Peyer's patch (tissue), 4 donors: Measurements from ENCODE around the gene B9D1. TPM values are rescaled to one million over a fixed set of nuclear protein-coding genes. Genes with fewer than 3 reads are reported as not detected.

Source experiments
- DNase-seq, 3 donors: peaks; one replicate each; pipeline ENCODE4 v3.0.0-alpha.2; 2017 to 2019
- H3K27ac ChIP-seq, 4 donors: fragments of 200-600 bp; sonication (generic); one replicate each; pipeline ENCODE4 v1.5.1; 2016 to 2019
- H3K27me3 ChIP-seq, 2 donors: fragments of 200-600 bp; sonication (generic); one replicate each; pipeline ENCODE4 v1.5.1; 2019
- H3K36me3 ChIP-seq, 3 donors: fragments of 200-600 bp; sonication (generic); one replicate each; pipeline ENCODE4 v1.5.1; 2016 to 2019
- H3K4me1 ChIP-seq, 4 donors: fragments of 200-600 bp; sonication (generic); one replicate each; pipeline ENCODE4 v1.5.1; 2016 to 2019
- H3K4me3 ChIP-seq, 4 donors: fragments of 200-600 bp; sonication (generic); 1 replicate in 3 of 4; 2 replicates in 1 of 4; pipeline ENCODE4 v1.5.1; 2016 to 2019; ENCODE audit warnings: mild to moderate bottlenecking in 1 of 4
- H3K9me3 ChIP-seq, 4 donors: fragments of 200-600 bp; sonication (generic); one replicate each; pipeline ENCODE4 v1.5.1; 2016 to 2019; ENCODE audit warnings: mild to moderate bottlenecking in 1 of 4
- CTCF ChIP-seq, 6 experiments: fragments of 450-650 bp in 4 of 6; fragments of 200-600 bp in 2 of 6; sonication (generic) in 1 of 6; IDR thresholded peaks; one replicate each; pipeline ENCODE4 v1.5.1; 2017 to 2019; ENCODE audit warnings: antibody characterized with exemption in 6 of 6, mild to moderate bottlenecking in 3 of 6, moderate library complexity in 1 of 6
- POLR2A ChIP-seq, 2 donors: fragments of 450-650 bp; IDR thresholded peaks; one replicate each; pipeline ENCODE4 v1.5.1; 2017; ENCODE audit warnings: antibody characterized with exemption in 2 of 2, mild to moderate bottlenecking in 2 of 2, moderate library complexity in 2 of 2
- total RNA-seq, 4 donors: library from RNA; depleted of rRNA; stranded (reverse); fragments of >200 nt; gene quantifications; one replicate each; pipeline ENCODE4 v1.1.0, GENCODE V29; 2016

B9D1 gene
- total RNA-seq, 4 donors from 2014 or later, result 4.5 to 15.7 (median 5.6) TPM; not detected in 1

- Histone ChIP-seq H3K9me3 (no peaks in the 10 kb centered on the region), H3K4me1 (peaks cover 0 to 22% (median 14%) of the 10 kb centered on the region in 4 donors), H3K4me3 (no peak overlapping the region), H3K27ac (no peak overlapping the region), H3K27me3 (no peaks in the 10 kb centered on the region), H3K36me3 (peaks cover 0 to 23% (median 0%) of the 10 kb centered on the region in 3 donors)
- no peak for DNase-seq
- TF ChIP-seq POLR2A (IDR thresholded peaks at IDR 0.05), result no peak
Observed at GRCh38 chr17:19309701-19310100, 52.8 kb downstream of the B9D1 start.

- peaks cover 0 to 33% (median 22%) of the 10 kb centered on the region in 4 donors for H3K4me1 ChIP-seq
- H3K27ac ChIP-seq, result no peak overlapping the region
- peaks cover 0 to 21% (median 0%) of the 10 kb centered on the region in 3 donors for H3K36me3 ChIP-seq
- no peak for DNase-seq
- TF ChIP-seq POLR2A (IDR thresholded peaks at IDR 0.05), result no peak
- TF ChIP-seq CTCF (IDR thresholded peaks at IDR 0.05), result no peak
- no peaks in the 10 kb centered on the region for H3K27me3 ChIP-seq
- no peaks in the 10 kb centered on the region for H3K9me3 ChIP-seq
- H3K4me3 ChIP-seq, result no peak overlapping the region
Observed at GRCh38 chr17:19308398-19308797, 54.1 kb downstream of the B9D1 start.

GRCh38 chr17:19307521-19307920 is 55.0 kb downstream of the B9D1 start:
- Histone ChIP-seq H3K27me3 (no peaks in the 10 kb centered on the region), H3K9me3 (no peaks in the 10 kb centered on the region), H3K4me1 (peaks cover 0 to 36% (median 30%) of the 10 kb centered on the region in 4 donors), H3K4me3 (no peak overlapping the region), H3K36me3 (peaks cover 0 to 13% (median 0%) of the 10 kb centered on the region in 3 donors), H3K27ac (no peak overlapping the region)
- TF ChIP-seq CTCF (IDR thresholded peaks at IDR 0.05) (no peak), POLR2A (IDR thresholded peaks at IDR 0.05) (no peak)
- no peak for DNase-seq

- DNase-seq, result peak in 2 of 3 donors; percentile 53 to 67
- peaks cover 0 to 4% (median 0%) of the 10 kb centered on the region in 3 donors for H3K36me3 ChIP-seq
- peak overlapping the region in 2 of 4 donors; percentile 19 to 27 for H3K27ac ChIP-seq
- H3K4me1 ChIP-seq, result peaks cover 5 to 42% (median 32%) of the 10 kb centered on the region in 4 donors
- no peak for TF ChIP-seq POLR2A (IDR thresholded peaks at IDR 0.05)
- TF ChIP-seq CTCF (IDR thresholded peaks at IDR 0.05), result no peak
- no peaks in the 10 kb centered on the region for H3K9me3 ChIP-seq
- H3K27me3 ChIP-seq, result no peaks in the 10 kb centered on the region
- H3K4me3 ChIP-seq, result no peak overlapping the region
Observed at GRCh38 chr17:19306160-19307111, 56.1 kb downstream of the B9D1 start.

GRCh38 chr17:19305761-19306159 is 56.8 kb downstream of the B9D1 start:
- TF ChIP-seq CTCF (IDR thresholded peaks at IDR 0.05) (no peak), POLR2A (IDR thresholded peaks at IDR 0.05) (no peak)
- Histone ChIP-seq H3K4me3 (no peak overlapping the region), H3K9me3 (no peaks in the 10 kb centered on the region), H3K27me3 (no peaks in the 10 kb centered on the region), H3K36me3 (peaks cover 0 to 4% (median 0%) of the 10 kb centered on the region in 3 donors), H3K4me1 (peaks cover 8 to 44% (median 32%) of the 10 kb centered on the region in 4 donors), H3K27ac (no peak overlapping the region)
- no peak for DNase-seq

GRCh38 chr17:19305256-19305655 is 57.3 kb downstream of the B9D1 start:
- TF ChIP-seq POLR2A (IDR thresholded peaks at IDR 0.05) (no peak), CTCF (IDR thresholded peaks at IDR 0.05) (no peak)
- Histone ChIP-seq H3K27me3 (no peaks in the 10 kb centered on the region), H3K27ac (no peak overlapping the region), H3K4me3 (no peak overlapping the region), H3K9me3 (no peaks in the 10 kb centered on the region), H3K4me1 (peaks cover 8 to 44% (median 32%) of the 10 kb centered on the region in 4 donors), H3K36me3 (peaks cover 0 to 4% (median 0%) of the 10 kb centered on the region in 3 donors)
- no peak for DNase-seq
